HepG2 (cell line): ENCODE data around the gene SHANK3. TPM values are rescaled to one million over a fixed set of nuclear protein-coding genes. Genes with fewer than 3 reads are reported as not detected.

Experiments
- FOXC1 ChIP-seq: sonication (generic); formaldehyde crosslinking; IDR thresholded peaks from 2 replicates; pipeline ENCODE4 v1.8.0; 2022; ENCODE audit warnings: mild to moderate bottlenecking, missing genetic modification reagents, borderline replicate concordance
- GATAD1 ChIP-seq: IDR thresholded peaks from 2 replicates; pipeline ENCODE4 v1.6.1; 2016; ENCODE audit warnings: missing genetic modification reagents, missing compliant biosample characterization
- GATAD2A ChIP-seq: IDR thresholded peaks from 2 replicates; pipeline ENCODE4 v1.6.1; 2016
- KAT8 ChIP-seq: IDR thresholded peaks from 2 replicates; pipeline ENCODE4 v1.6.1; 2016; ENCODE audit warnings: missing genetic modification reagents, missing compliant biosample characterization
- KDM2A ChIP-seq: sonication (generic); formaldehyde crosslinking; IDR thresholded peaks from 2 replicates; pipeline ENCODE4 v1.4.0; 2020; ENCODE audit warnings: low read depth, missing genetic modification reagents, borderline replicate concordance
- MYC ChIP-seq: sonication (generic); formaldehyde crosslinking; IDR thresholded peaks from 2 replicates; pipeline ENCODE4 v1.9.0; 2021; ENCODE audit warnings: missing genetic modification reagents, borderline replicate concordance
- MZF1 ChIP-seq: sonication (generic); formaldehyde crosslinking; IDR thresholded peaks from 2 replicates; pipeline ENCODE4 v1.8.1; 2023; ENCODE audit warnings: mild to moderate bottlenecking, missing genetic modification reagents, borderline replicate concordance
- NFATC3 ChIP-seq: sonication (generic); formaldehyde crosslinking; IDR thresholded peaks from 2 replicates; pipeline ENCODE4 v1.5.1; 2020; ENCODE audit warnings: mild to moderate bottlenecking, missing genetic modification reagents
- RNF2 ChIP-seq: fragments of 450-650 bp; conservative IDR thresholded peaks from 2 replicates; pipeline ENCODE4 v1.6.1; 2016; ENCODE audit warnings: low read depth
- SMC3 ChIP-seq: IDR thresholded peaks from 2 replicates; pipeline ENCODE4 v1.6.1; 2011; ENCODE audit warnings: low read length, improper control_type of control experiment
- TAF1 ChIP-seq: sonication (generic); formaldehyde crosslinking; IDR thresholded peaks from 2 replicates; pipeline ENCODE4 v1.4.0; 2020; ENCODE audit warnings: missing genetic modification reagents
- ZNF292 ChIP-seq: sonication (generic); formaldehyde crosslinking; IDR thresholded peaks from 2 replicates; pipeline ENCODE4 v1.8.1; 2022; ENCODE audit warnings: mild to moderate bottlenecking, low read depth, missing genetic modification reagents, borderline replicate concordance
- ZNF557 ChIP-seq: sonication (generic); formaldehyde crosslinking; IDR thresholded peaks from 2 replicates; pipeline ENCODE4 v1.4.0; 2020; ENCODE audit warnings: missing genetic modification reagents
- ZNF564 ChIP-seq: sonication (generic); formaldehyde crosslinking; IDR thresholded peaks from 2 replicates; pipeline ENCODE4 v1.8.1; 2023; ENCODE audit warnings: mild to moderate bottlenecking, missing genetic modification reagents
- polyA plus RNA-seq, 8 experiments: library from polyadenylated mRNA; depleted of rRNA in 3 of 8; stranded (reverse) in 7 of 8; unstranded in 1 of 8; fragments of >200 nt; fragmentation: Illumina TruSeq in 4 of 8; extraction: Trizol in 4 of 8; gene quantifications; 2 replicates each; pipeline versions ENCODE4 v1.2.1 to v1.2.3, GENCODE V29; 2011 to 2016; ENCODE audit warnings: low read depth in 4 of 8, missing spikeins in 1 of 8, mixed read lengths in 1 of 8; ENCODE audit not compliant: insufficient read depth in 1 of 8
- total RNA-seq, 5 experiments: library from RNA; depleted of rRNA; stranded (reverse); fragments of >200 nt; fragmentation: Illumina TruSeq; extraction: Trizol; gene quantifications; 2 replicates each; pipeline ENCODE4 v1.2.3, GENCODE V29; 2016; ENCODE audit warnings: low read depth in 1 of 5
- TF ChIP-seq, protein P1 (sequence below): sonication (generic); formaldehyde crosslinking; IDR thresholded peaks from 2 replicates; pipeline ENCODE4 v1.4.0; 2020; ENCODE audit warnings: mild to moderate bottlenecking, low read depth, missing genetic modification reagents
- TF ChIP-seq, protein P2 (sequence below): sonication (generic); formaldehyde crosslinking; IDR thresholded peaks from 2 replicates; pipeline ENCODE4 v1.4.0; 2020; ENCODE audit warnings: low read depth, mild to moderate bottlenecking, missing genetic modification reagents
- TF ChIP-seq, protein P3 (sequence below): IDR thresholded peaks from 2 replicates; pipeline ENCODE4 v1.6.1; 2012; ENCODE audit warnings: inconsistent platforms
- TF ChIP-seq, protein P4 (sequence below): sonication (generic); formaldehyde crosslinking; IDR thresholded peaks from 2 replicates; pipeline ENCODE4 v1.9.0; 2022; ENCODE audit warnings: missing genetic modification reagents, mild to moderate bottlenecking, borderline replicate concordance
- TF ChIP-seq, protein P5 (sequence below): sonication (generic); formaldehyde crosslinking; IDR thresholded peaks from 2 replicates; pipeline ENCODE4 v1.4.0; 2020; ENCODE audit warnings: missing genetic modification reagents
- TF ChIP-seq, protein P6 (sequence below): sonication (generic); formaldehyde crosslinking; IDR thresholded peaks from 2 replicates; pipeline ENCODE4 v1.5.1; 2020; ENCODE audit warnings: mild to moderate bottlenecking, missing genetic modification reagents, moderate library complexity

The SHANK3 gene
- total and polyA plus RNA-seq, 2 of the 13 experiments (the other 11 are each of a cell fraction or from before 2014, with no cell fraction given), result 2.9 to 4.6 TPM

DNA sequence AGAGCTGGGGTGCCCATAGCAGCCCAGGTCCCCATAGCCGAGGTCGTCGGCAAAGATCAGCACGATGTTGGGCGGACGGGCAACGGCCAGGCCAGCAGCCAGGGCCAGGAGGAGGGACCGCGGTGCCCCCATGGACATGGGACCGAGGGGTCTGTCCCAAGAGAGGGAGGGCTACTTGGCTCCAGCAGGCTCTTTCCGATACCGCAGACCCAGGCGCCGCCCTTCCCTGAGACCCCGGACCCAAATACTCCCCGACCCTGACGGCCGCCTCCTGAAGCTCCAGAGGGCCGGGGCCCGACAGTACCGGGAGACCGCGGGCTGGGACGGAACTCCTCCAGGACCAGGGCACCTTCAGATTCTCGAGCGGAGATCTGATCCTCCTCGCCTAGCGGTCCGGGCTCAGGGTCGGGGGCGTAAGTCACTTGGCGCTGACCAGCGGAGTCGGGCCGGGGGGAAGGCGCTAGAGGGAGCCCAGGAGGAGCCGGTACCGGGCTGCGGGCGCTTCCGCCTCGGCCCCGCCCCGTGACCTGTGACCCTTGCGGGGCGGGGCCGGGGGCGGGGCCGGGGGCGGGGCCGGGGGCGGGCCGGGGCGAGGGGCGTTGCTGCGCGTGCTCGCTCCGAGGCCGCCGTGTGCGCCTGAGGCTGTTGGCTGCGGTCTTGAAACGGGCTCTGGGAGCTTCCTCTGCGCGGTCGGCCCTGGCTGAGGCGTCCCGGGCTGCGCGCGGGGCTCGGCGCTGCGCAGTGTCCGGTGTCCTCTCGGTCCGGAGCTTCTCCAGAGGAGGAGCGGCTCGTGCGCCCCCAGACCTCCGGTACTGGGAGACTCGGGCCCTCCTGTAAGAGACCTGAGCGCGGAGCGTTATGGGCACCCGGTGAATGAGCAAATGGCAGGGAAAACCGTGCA is 44.7 kb upstream of the SHANK3 start, which contains the start of gene ARSA (continued):
- 0 out of 2 replicates have a peak, but pooled peaks have one; percentile 44 for TF ChIP-seq KAT8
- TF ChIP-seq ZNF292 (CRISPR knock-in tag), result no peak; the same call in 1 of the 2 replicates
- TF ChIP-seq, protein P1, sequence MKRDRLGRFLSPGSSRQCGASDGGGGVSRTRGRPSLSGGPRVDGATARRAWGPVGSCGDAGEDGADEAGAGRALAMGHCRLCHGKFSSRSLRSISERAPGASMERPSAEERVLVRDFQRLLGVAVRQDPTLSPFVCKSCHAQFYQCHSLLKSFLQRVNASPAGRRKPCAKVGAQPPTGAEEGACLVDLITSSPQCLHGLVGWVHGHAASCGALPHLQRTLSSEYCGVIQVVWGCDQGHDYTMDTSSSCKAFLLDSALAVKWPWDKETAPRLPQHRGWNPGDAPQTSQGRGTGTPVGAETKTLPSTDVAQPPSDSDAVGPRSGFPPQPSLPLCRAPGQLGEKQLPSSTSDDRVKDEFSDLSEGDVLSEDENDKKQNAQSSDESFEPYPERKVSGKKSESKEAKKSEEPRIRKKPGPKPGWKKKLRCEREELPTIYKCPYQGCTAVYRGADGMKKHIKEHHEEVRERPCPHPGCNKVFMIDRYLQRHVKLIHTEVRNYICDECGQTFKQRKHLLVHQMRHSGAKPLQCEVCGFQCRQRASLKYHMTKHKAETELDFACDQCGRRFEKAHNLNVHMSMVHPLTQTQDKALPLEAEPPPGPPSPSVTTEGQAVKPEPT (CRISPR knock-in tag), result peak; percentile 15; the same call in 1 of the 2 replicates
- TF ChIP-seq MYC (CRISPR knock-in tag), result peak; percentile 45; the same call in 1 of the 2 replicates
- TF ChIP-seq ZNF557, result no peak
- TF ChIP-seq ZNF564 (CRISPR knock-in tag), result no peak
- TF ChIP-seq FOXC1 (CRISPR knock-in tag), result peak; percentile 60; the same call in 1 of the 2 replicates
- peak; percentile 87 for TF ChIP-seq RNF2
- 0 out of 2 replicates have a peak, but pooled peaks have one; percentile 59 for TF ChIP-seq MZF1
- peak; percentile 87 for TF ChIP-seq TAF1 (CRISPR knock-in tag)
- TF ChIP-seq, protein P2, sequence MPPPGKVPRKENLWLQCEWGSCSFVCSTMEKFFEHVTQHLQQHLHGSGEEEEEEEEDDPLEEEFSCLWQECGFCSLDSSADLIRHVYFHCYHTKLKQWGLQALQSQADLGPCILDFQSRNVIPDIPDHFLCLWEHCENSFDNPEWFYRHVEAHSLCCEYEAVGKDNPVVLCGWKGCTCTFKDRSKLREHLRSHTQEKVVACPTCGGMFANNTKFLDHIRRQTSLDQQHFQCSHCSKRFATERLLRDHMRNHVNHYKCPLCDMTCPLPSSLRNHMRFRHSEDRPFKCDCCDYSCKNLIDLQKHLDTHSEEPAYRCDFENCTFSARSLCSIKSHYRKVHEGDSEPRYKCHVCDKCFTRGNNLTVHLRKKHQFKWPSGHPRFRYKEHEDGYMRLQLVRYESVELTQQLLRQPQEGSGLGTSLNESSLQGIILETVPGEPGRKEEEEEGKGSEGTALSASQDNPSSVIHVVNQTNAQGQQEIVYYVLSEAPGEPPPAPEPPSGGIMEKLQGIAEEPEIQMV (CRISPR knock-in tag), result 0 out of 2 replicates have a peak, but pooled peaks have one; percentile 6
- peak; percentile 86; the same call in 1 of the 2 replicates for TF ChIP-seq NFATC3 (CRISPR knock-in tag)
- TF ChIP-seq GATAD1 (CRISPR knock-in tag), result no peak
- TF ChIP-seq KDM2A, result peak; percentile 56; the same call in 1 of the 2 replicates
- TF ChIP-seq GATAD2A (CRISPR knock-in tag), result no peak
- TF ChIP-seq, protein P3, sequence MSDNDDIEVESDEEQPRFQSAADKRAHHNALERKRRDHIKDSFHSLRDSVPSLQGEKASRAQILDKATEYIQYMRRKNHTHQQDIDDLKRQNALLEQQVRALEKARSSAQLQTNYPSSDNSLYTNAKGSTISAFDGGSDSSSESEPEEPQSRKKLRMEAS, result peak; percentile 88
- TF ChIP-seq SMC3, result 0 out of 2 replicates have a peak, but pooled peaks have one; percentile 19
- TF ChIP-seq, protein P4, sequence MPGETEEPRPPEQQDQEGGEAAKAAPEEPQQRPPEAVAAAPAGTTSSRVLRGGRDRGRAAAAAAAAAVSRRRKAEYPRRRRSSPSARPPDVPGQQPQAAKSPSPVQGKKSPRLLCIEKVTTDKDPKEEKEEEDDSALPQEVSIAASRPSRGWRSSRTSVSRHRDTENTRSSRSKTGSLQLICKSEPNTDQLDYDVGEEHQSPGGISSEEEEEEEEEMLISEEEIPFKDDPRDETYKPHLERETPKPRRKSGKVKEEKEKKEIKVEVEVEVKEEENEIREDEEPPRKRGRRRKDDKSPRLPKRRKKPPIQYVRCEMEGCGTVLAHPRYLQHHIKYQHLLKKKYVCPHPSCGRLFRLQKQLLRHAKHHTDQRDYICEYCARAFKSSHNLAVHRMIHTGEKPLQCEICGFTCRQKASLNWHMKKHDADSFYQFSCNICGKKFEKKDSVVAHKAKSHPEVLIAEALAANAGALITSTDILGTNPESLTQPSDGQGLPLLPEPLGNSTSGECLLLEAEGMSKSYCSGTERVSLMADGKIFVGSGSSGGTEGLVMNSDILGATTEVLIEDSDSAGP (CRISPR knock-in tag), result peak; percentile 53
- TF ChIP-seq, protein P5, sequence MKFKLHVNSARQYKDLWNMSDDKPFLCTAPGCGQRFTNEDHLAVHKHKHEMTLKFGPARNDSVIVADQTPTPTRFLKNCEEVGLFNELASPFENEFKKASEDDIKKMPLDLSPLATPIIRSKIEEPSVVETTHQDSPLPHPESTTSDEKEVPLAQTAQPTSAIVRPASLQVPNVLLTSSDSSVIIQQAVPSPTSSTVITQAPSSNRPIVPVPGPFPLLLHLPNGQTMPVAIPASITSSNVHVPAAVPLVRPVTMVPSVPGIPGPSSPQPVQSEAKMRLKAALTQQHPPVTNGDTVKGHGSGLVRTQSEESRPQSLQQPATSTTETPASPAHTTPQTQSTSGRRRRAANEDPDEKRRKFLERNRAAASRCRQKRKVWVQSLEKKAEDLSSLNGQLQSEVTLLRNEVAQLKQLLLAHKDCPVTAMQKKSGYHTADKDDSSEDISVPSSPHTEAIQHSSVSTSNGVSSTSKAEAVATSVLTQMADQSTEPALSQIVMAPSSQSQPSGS, result no peak
- TF ChIP-seq, protein P6, sequence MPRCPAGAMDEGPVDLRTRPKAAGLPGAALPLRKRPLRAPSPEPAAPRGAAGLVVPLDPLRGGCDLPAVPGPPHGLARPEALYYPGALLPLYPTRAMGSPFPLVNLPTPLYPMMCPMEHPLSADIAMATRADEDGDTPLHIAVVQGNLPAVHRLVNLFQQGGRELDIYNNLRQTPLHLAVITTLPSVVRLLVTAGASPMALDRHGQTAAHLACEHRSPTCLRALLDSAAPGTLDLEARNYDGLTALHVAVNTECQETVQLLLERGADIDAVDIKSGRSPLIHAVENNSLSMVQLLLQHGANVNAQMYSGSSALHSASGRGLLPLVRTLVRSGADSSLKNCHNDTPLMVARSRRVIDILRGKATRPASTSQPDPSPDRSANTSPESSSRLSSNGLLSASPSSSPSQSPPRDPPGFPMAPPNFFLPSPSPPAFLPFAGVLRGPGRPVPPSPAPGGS, result peak; percentile 66; the same call in 1 of the 2 replicates
